Chondrocyte (in vitro differentiated cells): ENCODE measurements around the gene DUSP6. TPM values are rescaled to one million over a fixed set of nuclear protein-coding genes. Genes with fewer than 3 reads are reported as not detected.

Experiments used
- DNase-seq: peaks from one replicate; pipeline ENCODE4 v3.0.0; 2021; ENCODE audit warnings: mixed read lengths, low spot score
- H3K27ac Mint-ChIP-seq: one replicate; pipeline ENCODE4 v1.8.0; 2021; ENCODE audit warnings: mild to moderate bottlenecking, moderate library complexity, mixed read lengths; ENCODE audit not compliant: unreplicated experiment
- H3K27me3 Mint-ChIP-seq: 2 replicates; pipeline ENCODE4 v1.8.0; 2021; ENCODE audit warnings: low read depth, mixed read lengths
- H3K36me3 Mint-ChIP-seq: 2 replicates; pipeline ENCODE4 v1.8.0; 2021; ENCODE audit warnings: low read depth, mixed read lengths
- H3K4me1 Mint-ChIP-seq: 2 replicates; pipeline ENCODE4 v1.8.0; 2021; ENCODE audit warnings: low read depth, mild to moderate bottlenecking, mixed read lengths
- H3K4me3 Mint-ChIP-seq: one replicate; pipeline ENCODE4 v1.8.0; 2021; ENCODE audit warnings: mild to moderate bottlenecking, moderate library complexity, mixed read lengths; ENCODE audit not compliant: unreplicated experiment
- H3K9me3 Mint-ChIP-seq: 2 replicates; pipeline ENCODE4 v1.8.0; 2021; ENCODE audit warnings: low read depth, mixed read lengths
- total RNA-seq: library from RNA; stranded (reverse); gene quantifications from 3 replicates; pipeline ENCODE4 v1.2.1, GENCODE V29; 2021
- TF ChIP-seq, protein P1 (sequence below): fragments of 200-600 bp; sonication (generic); IDR thresholded peaks from 2 replicates; pipeline ENCODE4 v1.5.0; 2021; ENCODE audit warnings: antibody characterized with exemption, mild to moderate bottlenecking, moderate library complexity

The DUSP6 gene
- total RNA-seq, 1 donor from 2014 or later, result 8.3 TPM

- H3K27ac Mint-ChIP-seq, result peak overlapping the region; percentile 22
- DNase-seq, result no peak
- TF ChIP-seq, protein P1, sequence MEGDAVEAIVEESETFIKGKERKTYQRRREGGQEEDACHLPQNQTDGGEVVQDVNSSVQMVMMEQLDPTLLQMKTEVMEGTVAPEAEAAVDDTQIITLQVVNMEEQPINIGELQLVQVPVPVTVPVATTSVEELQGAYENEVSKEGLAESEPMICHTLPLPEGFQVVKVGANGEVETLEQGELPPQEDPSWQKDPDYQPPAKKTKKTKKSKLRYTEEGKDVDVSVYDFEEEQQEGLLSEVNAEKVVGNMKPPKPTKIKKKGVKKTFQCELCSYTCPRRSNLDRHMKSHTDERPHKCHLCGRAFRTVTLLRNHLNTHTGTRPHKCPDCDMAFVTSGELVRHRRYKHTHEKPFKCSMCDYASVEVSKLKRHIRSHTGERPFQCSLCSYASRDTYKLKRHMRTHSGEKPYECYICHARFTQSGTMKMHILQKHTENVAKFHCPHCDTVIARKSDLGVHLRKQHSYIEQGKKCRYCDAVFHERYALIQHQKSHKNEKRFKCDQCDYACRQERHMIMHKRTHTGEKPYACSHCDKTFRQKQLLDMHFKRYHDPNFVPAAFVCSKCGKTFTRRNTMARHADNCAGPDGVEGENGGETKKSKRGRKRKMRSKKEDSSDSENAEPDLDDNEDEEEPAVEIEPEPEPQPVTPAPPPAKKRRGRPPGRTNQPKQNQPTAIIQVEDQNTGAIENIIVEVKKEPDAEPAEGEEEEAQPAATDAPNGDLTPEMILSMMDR, result no peak
Measured at GRCh38 chr12:89334548-89335169, 17.6 kb downstream of the DUSP6 start.

GRCh38 chr12:89333564-89334252, 18.6 kb downstream of the DUSP6 start:
- peak overlapping the region; percentile 22 for H3K27ac Mint-ChIP-seq
- peaks cover 5% of the 10 kb centered on the region for H3K36me3 Mint-ChIP-seq
- H3K4me1 Mint-ChIP-seq, result peaks cover 7% of the 10 kb centered on the region
- peaks cover 13% of the 10 kb centered on the region for H3K9me3 Mint-ChIP-seq
- no peak overlapping the region for H3K4me3 Mint-ChIP-seq
- DNase-seq, result no peak
- TF ChIP-seq, protein P1, result no peak
- no peaks in the 10 kb centered on the region for H3K27me3 Mint-ChIP-seq

More at GRCh38 chr12:89334548-89335169, 17.6 kb downstream of the DUSP6 start:
- Mint-ChIP-seq H3K4me1 (peaks cover 7% of the 10 kb centered on the region), H3K4me3 (no peak overlapping the region), H3K9me3 (peaks cover 13% of the 10 kb centered on the region), H3K36me3 (peaks cover 3% of the 10 kb centered on the region), H3K27me3 (no peaks in the 10 kb centered on the region)

DNA sequence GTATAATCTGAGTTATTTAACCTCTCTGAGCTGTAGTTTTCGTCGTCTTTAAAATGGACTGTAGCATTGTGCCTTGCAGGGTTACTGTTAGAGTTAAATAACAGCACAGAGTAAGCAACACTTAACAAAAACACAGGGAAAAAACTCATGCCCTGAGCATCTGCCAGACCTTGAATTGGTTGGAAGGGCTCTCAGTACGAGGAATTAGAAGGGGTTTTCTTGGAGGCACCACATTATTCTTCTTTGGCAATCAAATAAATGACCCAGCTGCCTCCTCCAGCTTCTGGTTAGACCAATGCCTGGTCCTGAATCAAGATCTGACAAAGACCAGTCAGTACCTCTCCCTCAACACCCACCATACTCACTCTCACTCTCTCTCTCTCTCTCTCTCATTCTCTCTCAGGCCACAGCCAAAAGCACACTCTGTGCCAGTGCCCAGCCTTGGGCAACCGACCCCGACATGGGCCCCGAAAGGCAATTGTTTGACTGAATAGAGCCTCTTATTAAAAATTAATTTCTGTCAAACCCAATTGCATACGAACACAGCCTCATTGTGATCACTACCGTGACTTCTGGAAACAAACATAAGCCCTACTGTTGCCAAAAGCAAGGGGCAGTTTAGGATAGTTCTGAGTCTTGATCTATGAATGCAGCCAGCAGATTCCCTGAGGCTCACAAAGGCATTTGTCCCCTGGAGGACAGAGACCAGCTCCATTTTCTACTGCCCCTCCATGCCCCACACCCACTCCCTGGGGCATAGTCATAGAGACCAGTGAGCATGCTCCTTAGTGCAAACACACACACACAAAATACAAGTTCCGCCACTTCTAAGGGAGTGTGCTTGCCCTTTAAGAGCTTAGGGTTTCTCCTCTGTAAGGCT, 23.9 kb downstream of the DUSP6 start:
- no peaks in the 10 kb centered on the region for H3K27me3 Mint-ChIP-seq
- no peak overlapping the region for H3K4me3 Mint-ChIP-seq
- H3K9me3 Mint-ChIP-seq, result peaks cover 13% of the 10 kb centered on the region
- no peak for DNase-seq
- no peak overlapping the region for H3K27ac Mint-ChIP-seq
- H3K36me3 Mint-ChIP-seq, result peaks cover 5% of the 10 kb centered on the region
- H3K4me1 Mint-ChIP-seq, result peaks cover 7% of the 10 kb centered on the region
- TF ChIP-seq, protein P1, result no peak

GRCh38 chr12:89327486-89328094, 24.7 kb downstream of the DUSP6 start:
- TF ChIP-seq, protein P1, result no peak
- no peak overlapping the region for H3K27ac Mint-ChIP-seq

More at GRCh38 chr12:89327486-89328094, 24.7 kb downstream of the DUSP6 start:
- peaks cover 7% of the 10 kb centered on the region for H3K4me1 Mint-ChIP-seq
- no peak overlapping the region for H3K4me3 Mint-ChIP-seq
- peaks cover 13% of the 10 kb centered on the region for H3K9me3 Mint-ChIP-seq
- H3K27me3 Mint-ChIP-seq, result no peaks in the 10 kb centered on the region
- no peak for DNase-seq
- peaks cover 5% of the 10 kb centered on the region for H3K36me3 Mint-ChIP-seq
